Motor neuron (in vitro differentiated cells): ENCODE results near the gene RXYLT1. TPM values are rescaled to one million over a fixed set of nuclear protein-coding genes. Genes with fewer than 3 reads are reported as not detected.

Experiments used
- ATAC-seq, 8 experiments: fragments of 200-7000 bp; cut with Tn5 transposase; replicated peaks in 6 of 8; 2 replicates each; pipeline ENCODE4 v1.8.0; 2021; ENCODE audit warnings: mild to moderate bottlenecking in 8 of 8, moderate library complexity in 8 of 8
- H3K27ac ChIP-seq, 2 donors: fragments of 250-450 bp; sonication (Bioruptor Pico); 2 replicates each; pipeline ENCODE4 v1.9.0; 2021; ENCODE audit warnings: antibody characterized with exemption in 2 of 2, mild to moderate bottlenecking in 2 of 2, moderate library complexity in 1 of 2
- H3K4me1 ChIP-seq, 2 donors: fragments of 250-450 bp; sonication (Bioruptor Pico); replicated peaks in 1 of 2; 2 replicates each; pipeline ENCODE4 v1.6.1; 2021; ENCODE audit warnings: antibody characterized with exemption in 2 of 2, mild to moderate bottlenecking in 2 of 2, moderate library complexity in 1 of 2
- H3K4me3 ChIP-seq, 5 donors: fragments of 250-450 bp; sonication (Bioruptor Pico); 2 replicates each; pipeline ENCODE4 v1.9.0; 2021; ENCODE audit warnings: antibody characterized with exemption in 5 of 5, mild to moderate bottlenecking in 5 of 5, moderate library complexity in 4 of 5
- WGBS, 10 experiments: fragments of 450-650 bp; shearing (Covaris generic); methylation state at CpG; one replicate each; pipeline ENCODE4 v1.0.0; 2022; 5-methylcytosine and 5-hydroxymethylcytosine counted together
- in situ Hi-C, 9 experiments: fragments of 400-800 bp; cut with MboI; loops; one replicate each; pipeline ENCODE4 v1.15.0; 2021; ENCODE audit warnings: low sequenced_read_pairs in 9 of 9, low pct_unique_long_range_greater_than_20kb in 2 of 9; ENCODE audit not compliant: unreplicated experiment in 9 of 9
- total RNA-seq, 8 experiments: library from RNA; unstranded; fragments of 300-600 nt; gene quantifications; 2 replicates each; pipeline versions ENCODE4 v1.2.3 to v1.2.4, GENCODE V29; 2022

The RXYLT1 gene
- total RNA-seq, 8 experiments from 2014 or later = 11.0 to 32.4 (median 17.4) TPM

GRCh38 chr12:63846238-63846967 is 66.7 kb downstream of the RXYLT1 start:
- Histone ChIP-seq H3K4me1 (peaks cover 4 to 9% of the 10 kb centered on the region in 2 donors), H3K27ac (no peak overlapping the region), H3K4me3 (peak overlapping the region; percentile 58 to 96 (median 71))
- 0 to 76% (median 40%) methylated on average over 1 to 4 of the region's 6 CpGs; no CpG with 5 or more reads in 1 of the 10 experiments for WGBS, 10 experiments
- no peak for ATAC-seq
- in situ Hi-C loops = loop anchor here in 8 of 9 experiments (10.0 to 25.0 kb wide), 5 partner anchors 328 to 541 kb away; partner anchors contain the start of gene C12orf56 (in 3 of the 8)

DNA sequence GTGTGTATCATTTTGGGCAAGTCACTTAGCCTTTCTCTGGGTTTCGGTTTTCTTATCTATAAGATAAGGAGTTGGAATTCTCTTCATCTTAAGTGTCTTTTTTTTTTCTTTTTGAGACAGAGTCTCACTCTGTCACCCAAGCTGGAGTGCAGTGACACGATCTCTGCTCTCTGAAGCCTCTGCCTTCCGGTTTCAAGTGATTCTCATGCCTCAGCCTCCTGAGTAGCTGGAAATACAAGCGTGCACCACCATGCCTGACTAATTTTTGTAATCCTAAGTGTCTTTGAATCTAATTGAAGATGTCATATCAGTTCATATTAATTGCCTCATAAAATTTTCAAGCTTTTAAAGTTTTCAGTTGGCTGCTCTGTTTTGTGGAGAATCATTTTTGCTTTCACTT is 68.7 kb downstream of the RXYLT1 start:
- no peak overlapping the region for H3K27ac ChIP-seq
- 61 to 100% (median 87%) methylated on average over 1 to 4 of the region's 4 CpGs; no CpG with 5 or more reads in 1 of the 10 experiments for WGBS, 10 experiments
- ATAC-seq = no peak
- H3K4me3 ChIP-seq = no peak overlapping the region
- H3K4me1 ChIP-seq = peaks cover 4 to 9% of the 10 kb centered on the region in 2 donors
- in situ Hi-C loops = loop anchor here in 8 of 9 experiments (10.0 to 25.0 kb wide), 5 partner anchors 326 to 539 kb away; partner anchors contain the start of gene C12orf56 (in 3 of the 8)

- no peak for ATAC-seq
- Histone ChIP-seq H3K27ac (no peak overlapping the region), H3K4me3 (no peak overlapping the region), H3K4me1 (peaks cover 4 to 9% of the 10 kb centered on the region in 2 donors)
- 44 to 100% (median 74%) methylated on average over 1 of the region's 1 CpG; no CpG with 5 or more reads in 2 of the 10 experiments for WGBS, 10 experiments
- in situ Hi-C loops = loop anchor here in 8 of 9 experiments (10.0 to 25.0 kb wide), 5 partner anchors 326 to 538 kb away; partner anchors contain the start of gene C12orf56 (in 3 of the 8)
Measured at GRCh38 chr12:63849106-63849620, 69.5 kb downstream of the RXYLT1 start.

DNA sequence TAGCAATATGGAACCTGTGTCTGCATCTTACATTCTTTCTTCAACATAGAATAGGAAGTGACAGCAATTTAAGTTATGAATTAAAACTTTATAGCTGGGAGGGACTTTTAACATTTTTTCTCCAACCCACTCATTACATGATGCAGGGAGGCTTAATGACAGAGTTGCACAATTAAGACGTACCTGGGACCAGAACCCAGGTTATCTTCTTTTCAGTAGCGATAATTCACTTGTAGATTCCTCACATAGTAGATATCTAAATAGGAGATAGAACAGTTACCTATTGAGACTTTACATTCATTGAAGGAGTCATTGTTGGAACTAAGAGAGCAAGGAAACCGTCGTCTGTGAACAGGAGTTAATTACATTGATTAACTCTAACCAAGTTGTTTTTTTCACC is 69.9 kb downstream of the RXYLT1 start:
- ATAC-seq = no peak
- H3K27ac ChIP-seq = no peak overlapping the region
- 40 to 100% (median 84%) methylated on average over 1 to 4 of the region's 4 CpGs; no CpG with 5 or more reads in 1 of the 10 experiments for WGBS, 10 experiments
- no peak overlapping the region for H3K4me3 ChIP-seq
- H3K4me1 ChIP-seq = peaks cover 4 to 9% of the 10 kb centered on the region in 2 donors
- in situ Hi-C loops = loop anchor here in 8 of 9 experiments (10.0 to 25.0 kb wide), 5 partner anchors 325 to 538 kb away; partner anchors contain the start of gene C12orf56 (in 3 of the 8)

DNA sequence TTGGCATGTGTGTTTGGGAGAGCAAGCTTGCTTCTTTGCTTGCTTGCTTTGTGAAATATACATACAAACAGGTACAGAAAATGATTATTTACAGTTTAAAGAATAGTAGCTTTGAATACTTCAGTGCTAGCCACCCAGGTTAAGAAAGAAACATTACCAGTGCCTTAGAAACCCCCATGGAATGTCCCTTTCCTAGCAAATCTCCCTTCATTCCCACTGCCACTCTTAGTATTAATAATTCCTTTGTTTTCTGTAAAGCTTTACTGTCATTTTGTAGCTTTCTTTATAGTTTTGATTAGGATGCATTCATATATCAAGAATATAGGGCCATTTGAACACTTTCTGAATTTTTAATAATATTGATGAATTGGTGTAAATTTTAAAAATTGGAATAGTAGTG is 74.3 kb downstream of the RXYLT1 start:
- in situ Hi-C loops = no loop called here
- Histone ChIP-seq H3K27ac (no peak overlapping the region), H3K4me3 (no peak overlapping the region), H3K4me1 (no peaks in the 10 kb centered on the region)
- no peak for ATAC-seq

GRCh38 chr12:63855299-63855698 is 75.6 kb downstream of the RXYLT1 start:
- Histone ChIP-seq H3K4me3 (no peak overlapping the region), H3K27ac (no peak overlapping the region), H3K4me1 (no peaks in the 10 kb centered on the region)
- WGBS, 10 experiments = 80 to 100% (median 96%) methylated on average over 1 to 3 of the region's 3 CpGs; no CpG with 5 or more reads in 7 of the 10 experiments
- no peak for ATAC-seq
- in situ Hi-C loops = no loop called here

DNA sequence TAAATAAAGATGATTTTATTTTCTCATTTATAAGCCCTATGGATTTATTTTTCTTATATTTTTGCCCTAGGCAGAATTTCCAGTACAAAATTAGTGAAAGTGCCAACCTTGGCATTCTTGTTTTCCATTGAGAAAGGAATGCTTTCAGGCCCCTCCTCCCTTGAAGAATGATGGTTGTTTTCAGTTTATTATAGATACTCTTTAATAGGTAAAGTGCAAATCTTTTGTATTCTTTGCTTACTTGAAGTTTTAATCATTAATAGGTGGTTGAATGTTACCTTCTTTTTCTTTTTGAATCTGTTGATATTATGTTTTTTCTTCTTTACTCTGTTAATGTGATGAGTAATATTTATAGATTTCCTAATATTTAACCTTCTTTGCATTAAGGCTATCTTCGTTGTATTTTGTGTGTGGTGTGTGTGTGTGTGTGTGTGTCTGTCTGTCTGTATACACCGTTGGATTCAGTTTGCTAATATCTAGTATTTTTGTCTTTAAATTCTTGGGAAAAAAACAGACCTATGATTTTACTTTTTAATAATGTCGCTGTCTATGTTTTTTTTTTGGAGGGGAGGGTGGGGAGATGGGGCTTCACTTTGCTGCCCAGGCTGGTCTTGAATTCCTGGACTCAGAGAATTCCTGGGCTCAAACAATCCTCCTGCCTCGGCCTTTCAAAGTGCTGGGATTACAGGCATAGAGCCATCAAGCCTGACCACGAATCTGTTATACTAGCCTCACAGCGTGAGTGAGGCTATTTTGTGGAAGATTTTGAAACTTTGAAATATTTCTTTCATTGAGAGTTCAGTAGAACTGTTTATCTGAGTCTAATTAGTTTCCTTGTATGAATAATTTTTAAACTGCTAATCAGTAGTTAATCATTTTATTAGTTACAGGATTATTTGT is 78.3 kb downstream of the RXYLT1 start:
- 52 to 100% (median 83%) methylated on average over 2 to 6 of the region's 6 CpGs; no CpG with 5 or more reads in 1 of the 10 experiments for WGBS, 10 experiments
- Histone ChIP-seq H3K27ac (no peak overlapping the region), H3K4me1 (peaks cover 0 to 6% of the 10 kb centered on the region in 2 donors), H3K4me3 (no peak overlapping the region)
- ATAC-seq = no peak
- in situ Hi-C loops = no loop called here

Other genes with a start within 250 kb of the RXYLT1 start
- 10 to 100 TPM in 5 of 8 experiments, 1 to 10 TPM in 3; 1.7 to 22.8 (median 14.7) TPM for gene DPY19L2, start 111.4 kb upstream of the RXYLT1 start, total RNA-seq
- gene SRGAP1, start 64.8 kb downstream of the RXYLT1 start, total RNA-seq = 10 to 100 TPM in 3 of 8 experiments, 1 to 10 TPM in 5; 2.2 to 11.4 (median 8.3) TPM